Fibroblast of lung (primary cell): ENCODE data around the gene EFCAB6. TPM values are rescaled to one million over a fixed set of nuclear protein-coding genes. Genes with fewer than 3 reads are reported as not detected.

Experiments used
- DNase-seq, 2 donors: peaks; one replicate each; pipeline versions ENCODE4 v3.0.0 to v3.0.0-alpha.2; 2010; ENCODE audit warnings: low read depth in 2 of 2
- H2AFZ ChIP-seq: 2 replicates; pipeline ENCODE4 v1.5.1; 2012; ENCODE audit warnings: low read length, control low read depth, inconsistent platforms
- H3K27ac ChIP-seq: 2 replicates; pipeline ENCODE4 v1.5.1; 2011; ENCODE audit warnings: low read length, control low read depth; ENCODE audit not compliant: insufficient read depth
- H3K27me3 ChIP-seq: 2 replicates; pipeline ENCODE4 v1.5.1; 2011; ENCODE audit warnings: mild to moderate bottlenecking, low read length; ENCODE audit not compliant: control insufficient read depth, insufficient read depth
- H3K36me3 ChIP-seq: 2 replicates; pipeline ENCODE4 v1.5.1; 2011; ENCODE audit warnings: low read length; ENCODE audit not compliant: control insufficient read depth, insufficient read depth
- H3K4me1 ChIP-seq: 2 replicates; pipeline ENCODE4 v1.5.1; 2011; ENCODE audit warnings: low read length; ENCODE audit not compliant: control insufficient read depth, insufficient read depth; ENCODE audit errors: extremely low read depth
- H3K4me2 ChIP-seq: 2 replicates; pipeline ENCODE4 v1.5.1; 2011; ENCODE audit warnings: low read length, control low read depth; ENCODE audit not compliant: insufficient read depth; ENCODE audit errors: extremely low read depth
- H3K4me3 ChIP-seq, 4 experiments: fragments of 200-600 bp in 1 of 4; sonication (generic) in 1 of 4; replicated peaks in 1 of 4; 2 replicates each; pipeline ENCODE4 v1.5.1; 2011 to 2016; ENCODE audit warnings: low read length in 4 of 4, low read depth in 3 of 4, mild to moderate bottlenecking in 3 of 4, control low read depth in 2 of 4, inconsistent platforms in 1 of 4, mixed read lengths in 1 of 4; ENCODE audit not compliant: insufficient read depth in 1 of 4; ENCODE audit errors: control extremely low read depth in 1 of 4
- H3K79me2 ChIP-seq: 2 replicates; pipeline ENCODE4 v1.5.1; 2012; ENCODE audit warnings: mild to moderate bottlenecking, low read length, inconsistent platforms; ENCODE audit not compliant: control insufficient read depth, insufficient read depth
- H3K9ac ChIP-seq: 2 replicates; pipeline ENCODE4 v1.5.1; 2011; ENCODE audit warnings: mild to moderate bottlenecking, low read length, control low read depth; ENCODE audit not compliant: insufficient read depth
- H3K9me3 ChIP-seq: 2 replicates; pipeline ENCODE4 v1.5.1; 2012; ENCODE audit warnings: low read depth, low read length; ENCODE audit not compliant: control insufficient read depth, insufficient read depth
- H4K20me1 ChIP-seq: 2 replicates; pipeline ENCODE4 v1.5.1; 2011; ENCODE audit warnings: low read length; ENCODE audit not compliant: control insufficient read depth, insufficient read depth; ENCODE audit errors: extremely low read depth
- EZH2 ChIP-seq: IDR thresholded peaks from 2 replicates; pipeline ENCODE4 v1.5.1; 2012; ENCODE audit warnings: low read length, control low read depth, mild to moderate bottlenecking; ENCODE audit errors: missing control alignments
- polyA plus RNA-seq, 2 donors: library from polyadenylated mRNA; depleted of rRNA in 1 of 2; stranded (reverse) in 1 of 2; unstranded in 1 of 2; fragments of >200 nt; gene quantifications; 2 replicates each; pipeline ENCODE4 v1.2.1, GENCODE V29; 2011 to 2012; ENCODE audit warnings: missing spikeins in 1 of 2
- total RNA-seq: library from RNA; depleted of rRNA; stranded (reverse); fragments of >200 nt; gene quantifications from 2 replicates; pipeline ENCODE4 v1.2.1, GENCODE V29; 2014
- TF ChIP-seq, protein P1 (sequence below), 2 donors: IDR thresholded peaks in 1 of 2; conservative IDR thresholded peaks in 1 of 2; 1 replicate in 1 of 2; 2 replicates in 1 of 2; pipeline ENCODE4 v1.5.1; 2011 to 2012; ENCODE audit warnings: low read length in 2 of 2, control low read depth in 1 of 2, inconsistent platforms in 1 of 2, low read depth in 1 of 2, mild to moderate bottlenecking in 1 of 2

Gene EFCAB6
- total and polyA plus RNA-seq, 2 donors (not counting 1 experiment from before 2014, with no cell fraction given), result 1.0 to 1.5 TPM

DNA sequence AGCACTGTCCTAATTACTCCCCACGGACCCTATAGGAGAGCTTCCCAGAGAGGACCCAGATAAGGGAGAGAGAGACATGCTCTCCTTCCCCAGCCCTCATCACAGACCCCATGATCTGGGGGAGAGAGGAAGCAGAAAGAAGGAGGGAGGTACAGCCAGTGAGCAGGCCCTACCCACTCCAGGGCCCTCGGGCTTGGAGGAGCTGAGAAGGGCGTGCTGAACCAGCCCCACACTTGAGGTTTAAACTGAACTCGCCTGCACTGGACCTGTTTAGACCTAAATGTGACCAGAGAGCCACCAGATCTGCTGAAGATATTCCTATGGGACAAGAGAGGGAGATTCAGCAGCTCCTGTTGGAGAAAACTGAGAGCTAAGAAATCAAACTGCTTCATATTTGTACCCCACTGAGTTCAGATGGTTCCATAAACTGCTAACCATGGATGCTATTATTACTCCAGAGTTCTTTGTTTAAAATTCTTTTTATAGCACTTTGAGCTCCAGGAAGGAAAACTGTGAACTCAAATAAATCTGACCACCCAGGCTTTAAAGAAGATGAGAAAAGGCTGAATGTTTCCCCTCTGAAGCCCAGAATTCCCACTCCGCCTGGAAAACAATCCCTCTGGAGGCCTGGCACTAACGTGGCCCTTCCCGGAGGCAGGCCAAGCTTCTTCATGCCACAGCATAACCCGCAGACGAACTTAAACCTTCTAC, 67.2 kb downstream of the EFCAB6 start:
- Histone ChIP-seq H3K4me1 (no peaks in the 10 kb centered on the region), H3K36me3 (no peaks in the 10 kb centered on the region), H3K27me3 (peaks cover 4% of the 10 kb centered on the region), H3K4me3 (no peak overlapping the region), H3K27ac (no peak overlapping the region), H4K20me1 (no peaks in the 10 kb centered on the region), H2AFZ (no peak overlapping the region), H3K4me2 (no peak overlapping the region), H3K9me3 (no peaks in the 10 kb centered on the region), H3K79me2 (no peaks in the 10 kb centered on the region), H3K9ac (no peak overlapping the region)
- no peak for DNase-seq
- TF ChIP-seq EZH2, result no peak
- TF ChIP-seq, protein P1, sequence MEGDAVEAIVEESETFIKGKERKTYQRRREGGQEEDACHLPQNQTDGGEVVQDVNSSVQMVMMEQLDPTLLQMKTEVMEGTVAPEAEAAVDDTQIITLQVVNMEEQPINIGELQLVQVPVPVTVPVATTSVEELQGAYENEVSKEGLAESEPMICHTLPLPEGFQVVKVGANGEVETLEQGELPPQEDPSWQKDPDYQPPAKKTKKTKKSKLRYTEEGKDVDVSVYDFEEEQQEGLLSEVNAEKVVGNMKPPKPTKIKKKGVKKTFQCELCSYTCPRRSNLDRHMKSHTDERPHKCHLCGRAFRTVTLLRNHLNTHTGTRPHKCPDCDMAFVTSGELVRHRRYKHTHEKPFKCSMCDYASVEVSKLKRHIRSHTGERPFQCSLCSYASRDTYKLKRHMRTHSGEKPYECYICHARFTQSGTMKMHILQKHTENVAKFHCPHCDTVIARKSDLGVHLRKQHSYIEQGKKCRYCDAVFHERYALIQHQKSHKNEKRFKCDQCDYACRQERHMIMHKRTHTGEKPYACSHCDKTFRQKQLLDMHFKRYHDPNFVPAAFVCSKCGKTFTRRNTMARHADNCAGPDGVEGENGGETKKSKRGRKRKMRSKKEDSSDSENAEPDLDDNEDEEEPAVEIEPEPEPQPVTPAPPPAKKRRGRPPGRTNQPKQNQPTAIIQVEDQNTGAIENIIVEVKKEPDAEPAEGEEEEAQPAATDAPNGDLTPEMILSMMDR (conservative IDR thresholded peaks at IDR 0.05 in 1 of 2, IDR thresholded peaks at IDR 0.05 in 1 of 2; ENCODE audit: low read depth in 1 of 2, low read length in 2 of 2), result no peak

GRCh38 chr22:43743929-43744643, 68.0 kb downstream of the EFCAB6 start:
- TF ChIP-seq, protein P1 (conservative IDR thresholded peaks at IDR 0.05 in 1 of 2, IDR thresholded peaks at IDR 0.05 in 1 of 2; ENCODE audit: low read depth in 1 of 2, low read length in 2 of 2), result no peak
- TF ChIP-seq EZH2, result no peak
- H2AFZ ChIP-seq, result no peak overlapping the region
- no peak for DNase-seq
- H3K9ac ChIP-seq, result no peak overlapping the region
- no peaks in the 10 kb centered on the region for H3K9me3 ChIP-seq
- no peaks in the 10 kb centered on the region for H4K20me1 ChIP-seq
- H3K79me2 ChIP-seq, result no peaks in the 10 kb centered on the region
- H3K4me2 ChIP-seq, result no peak overlapping the region
- H3K27me3 ChIP-seq, result peaks cover 4% of the 10 kb centered on the region
- no peak overlapping the region for H3K4me3 ChIP-seq
- H3K27ac ChIP-seq, result no peak overlapping the region
- H3K4me1 ChIP-seq, result no peaks in the 10 kb centered on the region
- no peaks in the 10 kb centered on the region for H3K36me3 ChIP-seq

DNA sequence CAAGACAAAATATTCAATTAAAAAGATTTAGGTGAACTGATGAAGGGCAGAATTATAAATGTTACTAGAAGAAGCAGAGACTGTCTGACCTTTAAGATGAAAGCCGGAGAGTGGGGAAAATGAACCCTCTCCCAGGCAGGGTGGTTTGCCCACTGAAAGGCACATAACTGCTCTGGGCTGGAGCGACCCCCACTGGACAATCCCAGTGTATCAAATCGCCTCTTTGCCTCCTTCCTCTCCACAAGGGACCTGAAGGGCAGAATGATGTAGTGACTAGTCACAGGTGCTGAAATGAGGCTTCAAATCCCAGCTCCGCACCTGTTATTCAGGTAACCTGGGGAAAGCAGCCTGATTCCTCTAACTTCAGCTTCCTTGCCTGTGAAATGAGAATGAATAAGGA, 69.0 kb downstream of the EFCAB6 start:
- Histone ChIP-seq H3K79me2 (no peaks in the 10 kb centered on the region), H2AFZ (no peak overlapping the region), H3K9me3 (no peaks in the 10 kb centered on the region), H3K4me2 (no peak overlapping the region), H3K4me3 (no peak overlapping the region), H3K27me3 (peaks cover 4% of the 10 kb centered on the region), H3K36me3 (no peaks in the 10 kb centered on the region), H3K27ac (no peak overlapping the region), H3K4me1 (no peaks in the 10 kb centered on the region), H3K9ac (no peak overlapping the region), H4K20me1 (no peaks in the 10 kb centered on the region)
- no peak for DNase-seq
- TF ChIP-seq, protein P1 (conservative IDR thresholded peaks at IDR 0.05 in 1 of 2, IDR thresholded peaks at IDR 0.05 in 1 of 2; ENCODE audit: low read depth in 1 of 2, low read length in 2 of 2), result no peak
- TF ChIP-seq EZH2, result no peak
